HUES64 (cell line): ENCODE data around the gene DNAH8.

ENCODE experiments used
- H3K27ac ChIP-seq: 2 replicates; pipeline ENCODE4 v1.7.0; 2013; ENCODE audit warnings: low read depth, low read length, inconsistent platforms
- H3K27me3 ChIP-seq: 2 replicates; pipeline ENCODE4 v1.6.1; 2013; ENCODE audit warnings: mild to moderate bottlenecking, low read length; ENCODE audit not compliant: insufficient read depth
- H3K36me3 ChIP-seq: 2 replicates; pipeline ENCODE4 v1.6.1; 2013; ENCODE audit warnings: mild to moderate bottlenecking, low read length; ENCODE audit not compliant: insufficient read depth
- H3K4me1 ChIP-seq: 2 replicates; pipeline ENCODE4 v1.6.1; 2013; ENCODE audit warnings: mild to moderate bottlenecking, low read length, moderate library complexity; ENCODE audit not compliant: insufficient read depth
- H3K4me3 ChIP-seq: 2 replicates; pipeline ENCODE4 v1.5.1; 2013; ENCODE audit warnings: mild to moderate bottlenecking, low read length, moderate library complexity
- H3K9ac ChIP-seq: 2 replicates; pipeline ENCODE4 v1.6.1; 2013; ENCODE audit warnings: mild to moderate bottlenecking, low read depth, low read length
- H3K9me3 ChIP-seq: 2 replicates; pipeline ENCODE4 v1.6.1; 2013; ENCODE audit warnings: low read depth, low read length; ENCODE audit not compliant: insufficient read depth
- WGBS: fragments of 150-250, 120-280 bp; methylation state at CpG from one replicate; pipeline ENCODE4 v1.1.7; 2013; ENCODE audit warnings: missing lambda C conversion rate; 5-methylcytosine and 5-hydroxymethylcytosine counted together

DNAH8 gene

GRCh38 chr6:38753707-38754106, 38.6 kb downstream of the DNAH8 start:
- no peak overlapping the region for H3K4me3 ChIP-seq
- no peak overlapping the region for H3K9ac ChIP-seq
- no peaks in the 10 kb centered on the region for H3K4me1 ChIP-seq
- H3K36me3 ChIP-seq = no peaks in the 10 kb centered on the region
- no peaks in the 10 kb centered on the region for H3K27me3 ChIP-seq
- no peaks in the 10 kb centered on the region for H3K9me3 ChIP-seq
- H3K27ac ChIP-seq = no peak overlapping the region

GRCh38 chr6:38755207-38755606, 40.1 kb downstream of the DNAH8 start:
- H3K4me3 ChIP-seq = no peak overlapping the region
- no peak overlapping the region for H3K27ac ChIP-seq
- no peak overlapping the region for H3K9ac ChIP-seq
- H3K9me3 ChIP-seq = no peaks in the 10 kb centered on the region
- WGBS = 93% methylated on average over 3 of the region's 3 CpGs
- H3K36me3 ChIP-seq = no peaks in the 10 kb centered on the region
- H3K27me3 ChIP-seq = no peaks in the 10 kb centered on the region
- H3K4me1 ChIP-seq = no peaks in the 10 kb centered on the region

GRCh38 chr6:38755874-38756273, 40.8 kb downstream of the DNAH8 start:
- Histone ChIP-seq H3K9me3 (no peaks in the 10 kb centered on the region), H3K4me3 (no peak overlapping the region), H3K9ac (no peak overlapping the region), H3K27ac (no peak overlapping the region), H3K36me3 (no peaks in the 10 kb centered on the region), H3K27me3 (no peaks in the 10 kb centered on the region), H3K4me1 (no peaks in the 10 kb centered on the region)
- 92% methylated on average over 2 of the region's 2 CpGs for WGBS

GRCh38 chr6:38760097-38760496, 45.0 kb downstream of the DNAH8 start:
- H3K4me1 ChIP-seq = no peaks in the 10 kb centered on the region
- no peaks in the 10 kb centered on the region for H3K9me3 ChIP-seq
- WGBS = 96% methylated on average over 1 of the region's 1 CpG

GRCh38 chr6:38762848-38763247, 47.7 kb downstream of the DNAH8 start:
- Histone ChIP-seq H3K36me3 (no peaks in the 10 kb centered on the region), H3K9me3 (no peaks in the 10 kb centered on the region), H3K4me1 (0 out of 2 replicates have a peak, but pooled peaks cover 4% of the 10 kb centered on the region), H3K27me3 (no peaks in the 10 kb centered on the region), H3K27ac (no peak overlapping the region), H3K4me3 (no peak overlapping the region), H3K9ac (no peak overlapping the region)

More at GRCh38 chr6:38760097-38760496, 45.0 kb downstream of the DNAH8 start:
- Histone ChIP-seq H3K36me3 (no peaks in the 10 kb centered on the region), H3K27me3 (no peaks in the 10 kb centered on the region), H3K9ac (no peak overlapping the region), H3K4me3 (no peak overlapping the region), H3K27ac (no peak overlapping the region)

- Histone ChIP-seq H3K27me3 (no peaks in the 10 kb centered on the region), H3K36me3 (no peaks in the 10 kb centered on the region), H3K9me3 (no peaks in the 10 kb centered on the region), H3K9ac (no peak overlapping the region), H3K4me1 (0 out of 2 replicates have a peak, but pooled peaks cover 4% of the 10 kb centered on the region), H3K4me3 (no peak overlapping the region), H3K27ac (no peak overlapping the region)
- WGBS = 85% methylated on average over 1 of the region's 2 CpGs
Measured at GRCh38 chr6:38767560-38767959, 52.4 kb downstream of the DNAH8 start.

- no peaks in the 10 kb centered on the region for H3K4me1 ChIP-seq
- H3K9me3 ChIP-seq = no peaks in the 10 kb centered on the region
- H3K27ac ChIP-seq = no peak overlapping the region
- WGBS = 80% methylated on average over 3 of the region's 3 CpGs
- no peaks in the 10 kb centered on the region for H3K27me3 ChIP-seq
- no peak overlapping the region for H3K9ac ChIP-seq
- no peak overlapping the region for H3K4me3 ChIP-seq
- H3K36me3 ChIP-seq = no peaks in the 10 kb centered on the region
Measured at GRCh38 chr6:38773338-38773737, 58.2 kb downstream of the DNAH8 start.

GRCh38 chr6:38774929-38775707, 60.0 kb downstream of the DNAH8 start:
- Histone ChIP-seq H3K27ac (no peak overlapping the region), H3K4me3 (no peak overlapping the region)
- WGBS = 96% methylated on average over 5 of the region's 5 CpGs

GRCh38 chr6:38775870-38776269, 60.8 kb downstream of the DNAH8 start:
- Histone ChIP-seq H3K4me1 (no peaks in the 10 kb centered on the region), H3K9ac (no peak overlapping the region), H3K36me3 (no peaks in the 10 kb centered on the region), H3K27ac (no peak overlapping the region), H3K9me3 (no peaks in the 10 kb centered on the region), H3K4me3 (no peak overlapping the region), H3K27me3 (no peaks in the 10 kb centered on the region)
- 94% methylated on average over 1 of the region's 1 CpG for WGBS

More at GRCh38 chr6:38774929-38775707, 60.0 kb downstream of the DNAH8 start:
- no peaks in the 10 kb centered on the region for H3K27me3 ChIP-seq
- no peak overlapping the region for H3K9ac ChIP-seq
- no peaks in the 10 kb centered on the region for H3K4me1 ChIP-seq
- no peaks in the 10 kb centered on the region for H3K36me3 ChIP-seq
- H3K9me3 ChIP-seq = no peaks in the 10 kb centered on the region

- Histone ChIP-seq H3K27ac (no peak overlapping the region), H3K36me3 (no peaks in the 10 kb centered on the region), H3K4me1 (no peaks in the 10 kb centered on the region), H3K9ac (no peak overlapping the region), H3K4me3 (no peak overlapping the region), H3K9me3 (no peaks in the 10 kb centered on the region), H3K27me3 (no peaks in the 10 kb centered on the region)
- WGBS = 67% methylated on average over 1 of the region's 1 CpG
Measured at GRCh38 chr6:38776515-38776914, 61.4 kb downstream of the DNAH8 start.

GRCh38 chr6:38779310-38780062, 64.4 kb downstream of the DNAH8 start:
- Histone ChIP-seq H3K36me3 (no peaks in the 10 kb centered on the region), H3K4me3 (no peak overlapping the region), H3K27ac (no peak overlapping the region), H3K4me1 (peaks cover 6% of the 10 kb centered on the region), H3K9me3 (no peaks in the 10 kb centered on the region), H3K9ac (no peak overlapping the region), H3K27me3 (no peaks in the 10 kb centered on the region)
- 94% methylated on average over 4 of the region's 4 CpGs for WGBS
